OCI-LY7 (cell line): ENCODE data around the gene MS4A10. TPM values are rescaled to one million over a fixed set of nuclear protein-coding genes. Genes with fewer than 3 reads are reported as not detected.

ENCODE experiments used
- BruUV-seq: library from RNA; stranded (reverse); fragments of 400-500 nt; replicated peaks from 2 replicates; lab custom pipeline; 2021; lab: Mats Ljungman, UMichigan
- CTCF ChIA-PET: fragments of 300-600 bp; sonication (Branson Sonifier 250); formaldehyde crosslinking; loops from one replicate; lab custom pipeline; 2022; ENCODE audit warnings: antibody characterized with exemption; ENCODE audit not compliant: unreplicated experiment; lab: Charles Lee
- POLR2A ChIA-PET: fragments of 300-600 bp; sonication (Branson Sonifier 250); formaldehyde crosslinking; loops from one replicate; lab custom pipeline; 2022; ENCODE audit warnings: antibody characterized with exemption; lab: Charles Lee
- DNase-seq: peaks from one replicate; pipeline ENCODE4 v3.0.0-alpha.2; 2015; ENCODE audit warnings: low spot score
- H2AFZ ChIP-seq: fragments of 200-600 bp; sonication (generic), shearing (Covaris generic); 2 replicates; pipeline ENCODE4 v1.6.1; 2014; ENCODE audit warnings: mild to moderate bottlenecking, antibody characterized with exemption, low read length, moderate library complexity
- H3K27ac ChIP-seq: fragments of 200-600 bp; sonication (generic); 2 replicates; pipeline ENCODE4 v1.5.1; 2014; ENCODE audit warnings: mixed run types, low read depth, mild to moderate bottlenecking, moderate library complexity, low read length, inconsistent platforms; ENCODE audit not compliant: poor library complexity, severe bottlenecking
- H3K36me3 ChIP-seq: fragments of 200-600 bp; sonication (generic); 2 replicates; pipeline ENCODE4 v1.6.1; 2014; ENCODE audit warnings: mild to moderate bottlenecking, antibody characterized with exemption, low read length, moderate library complexity, mixed read lengths; ENCODE audit not compliant: insufficient read depth
- H3K4me1 ChIP-seq: fragments of 200-600 bp; sonication (generic); 2 replicates; pipeline ENCODE4 v1.5.1; 2014; ENCODE audit warnings: mild to moderate bottlenecking, low read length; ENCODE audit not compliant: insufficient read depth, poor library complexity, severe bottlenecking
- H3K4me2 ChIP-seq: fragments of 200-600 bp; sonication (generic); 2 replicates; pipeline ENCODE4 v1.6.1; 2014; ENCODE audit warnings: mild to moderate bottlenecking, low read length
- H3K4me3 ChIP-seq: fragments of 200-600 bp; sonication (generic); 2 replicates; pipeline ENCODE4 v1.5.1; 2014; ENCODE audit warnings: mild to moderate bottlenecking, low read depth, low read length; ENCODE audit not compliant: poor library complexity, severe bottlenecking
- H3K79me2 ChIP-seq: fragments of 200-600 bp; sonication (generic); 2 replicates; pipeline ENCODE4 v1.6.1; 2016; ENCODE audit warnings: low read depth, mild to moderate bottlenecking, low read length, moderate library complexity, mixed read lengths; ENCODE audit not compliant: insufficient read depth
- H3K9me2 ChIP-seq: fragments of 200-600 bp; sonication (generic); 2 replicates; pipeline ENCODE4 v1.6.1; 2016; ENCODE audit warnings: mild to moderate bottlenecking, low read length, mixed read lengths; ENCODE audit not compliant: insufficient read depth
- H3K9me3 ChIP-seq: fragments of 200-600 bp; sonication (generic); 2 replicates; pipeline ENCODE4 v1.6.1; 2014; ENCODE audit warnings: mild to moderate bottlenecking, mixed run types, low read length, mixed read lengths
- H4K20me1 ChIP-seq: fragments of 200-600 bp; sonication (generic); 2 replicates; pipeline ENCODE4 v1.6.1; 2014; ENCODE audit warnings: mild to moderate bottlenecking, antibody characterized with exemption, low read length, moderate library complexity, mixed read lengths; ENCODE audit not compliant: insufficient read depth
- CTCF ChIP-seq: fragments of 200-600 bp; sonication (generic); conservative IDR thresholded peaks from 2 replicates; pipeline ENCODE4 v1.5.1; 2014; ENCODE audit warnings: mild to moderate bottlenecking, antibody characterized with exemption, low read length, moderate library complexity, mixed read lengths
- EZH2phosphoT487 ChIP-seq: fragments of 200-600 bp; sonication (generic); IDR thresholded peaks from 2 replicates; pipeline ENCODE4 v1.6.1; 2018; ENCODE audit warnings: low read depth, borderline replicate concordance, mild to moderate bottlenecking, mixed run types, antibody characterized with exemption, low read length, moderate library complexity, mixed read lengths
- intact Hi-C: fragments of 100-400 bp; cut with micrococcal nuclease; formaldehyde crosslinking; loops from one replicate; pipeline ENCODE4 v1.10.0; 2022; ENCODE audit not compliant: unreplicated experiment
- total RNA-seq, 2 experiments: library from RNA; depleted of rRNA in 1 of 2; stranded (reverse); fragments of >200 nt in 1 of 2; shearing (Covaris generic) in 1 of 2; gene quantifications; 2 replicates each; pipeline ENCODE4 v1.2.3, GENCODE V29; 2014 to 2022

The MS4A10 gene
- total RNA-seq, 2 experiments from 2014 or later: not detected

- CTCF ChIA-PET: no interaction called here
- H3K36me3 ChIP-seq: no peaks in the 10 kb centered on the region
- TF ChIP-seq CTCF: no peak
- TF ChIP-seq EZH2phosphoT487: no peak
- intact Hi-C loops: no loop called here
- POLR2A ChIA-PET: no interaction called here
- no peak overlapping the region for H3K27ac ChIP-seq
- no peaks in the 10 kb centered on the region for H3K9me2 ChIP-seq
- no peak overlapping the region for H2AFZ ChIP-seq
- H3K9me3 ChIP-seq: no peaks in the 10 kb centered on the region
- H3K4me2 ChIP-seq: no peak overlapping the region
- H3K4me3 ChIP-seq: no peak overlapping the region
- no peaks in the 10 kb centered on the region for H3K4me1 ChIP-seq
- no peaks in the 10 kb centered on the region for H3K79me2 ChIP-seq
- no peaks in the 10 kb centered on the region for H4K20me1 ChIP-seq
- no peak for DNase-seq
- no TSS peak for BruUV-seq
Measured at GRCh38 chr11:60786811-60787567, 1.9 kb downstream of the MS4A10 start.

GRCh38 chr11:60788401-60789125 is 3.4 kb downstream of the MS4A10 start:
- Histone ChIP-seq H3K9me3 (no peaks in the 10 kb centered on the region), H3K4me3 (no peak overlapping the region), H3K79me2 (no peaks in the 10 kb centered on the region), H3K4me1 (no peaks in the 10 kb centered on the region), H3K27ac (no peak overlapping the region), H3K36me3 (no peaks in the 10 kb centered on the region), H3K9me2 (no peaks in the 10 kb centered on the region), H4K20me1 (no peaks in the 10 kb centered on the region), H2AFZ (no peak overlapping the region), H3K4me2 (no peak overlapping the region)
- intact Hi-C loops: no loop called here
- no peak for DNase-seq
- TF ChIP-seq EZH2phosphoT487 (no peak), CTCF (no peak)
- ChIA-PET CTCF (no interaction called here), POLR2A (interaction anchor here (0.6 kb wide), 1 partner anchor 13 kb away, joined by 3 read pairs; no protein-coding TSS in a partner anchor)
- BruUV-seq: no TSS peak
